Natural killer cell (primary cell): Measurements from ENCODE around the gene NME7. TPM values are rescaled to one million over a fixed set of nuclear protein-coding genes. Genes with fewer than 3 reads are reported as not detected.

Source experiments
- ATAC-seq, 3 donors: fragments of 150-1000 bp in 2 of 3; fragments of 200-7000 bp in 1 of 3; cut with Tn5 transposase; 1 replicate in 1 of 3; 2 replicates in 2 of 3; pipeline ENCODE4 v1.10.0; 2021; ENCODE audit warnings: mild to moderate bottlenecking in 2 of 3, moderate library complexity in 2 of 3
- DNase-seq, 2 donors: peaks; one replicate each; pipeline versions ENCODE4 v3.0.0 to v3.0.0-alpha.2; 2013 to 2021; ENCODE audit warnings: mixed read lengths in 1 of 2
- H3K27ac ChIP-seq: one replicate; pipeline ENCODE4 v1.5.1; 2013; ENCODE audit warnings: mild to moderate bottlenecking, low read length
- H3K27me3 ChIP-seq: one replicate; pipeline ENCODE4 v1.6.1; 2013; ENCODE audit warnings: low read length; ENCODE audit not compliant: control insufficient read depth, insufficient read depth
- H3K36me3 ChIP-seq: one replicate; pipeline ENCODE4 v1.6.1; 2013; ENCODE audit warnings: low read length; ENCODE audit not compliant: control insufficient read depth, insufficient read depth
- H3K4me1 ChIP-seq: one replicate; pipeline ENCODE4 v1.6.1; 2013; ENCODE audit warnings: low read length; ENCODE audit not compliant: control insufficient read depth, insufficient read depth
- H3K4me3 ChIP-seq: one replicate; pipeline ENCODE4 v1.5.1; 2013; ENCODE audit warnings: low read length
- H3K9me3 ChIP-seq: one replicate; pipeline ENCODE4 v1.6.1; 2013; ENCODE audit warnings: low read length; ENCODE audit not compliant: control insufficient read depth, insufficient read depth
- H3K27ac Mint-ChIP-seq, 2 donors: one replicate each; pipeline ENCODE4 v1.8.0; 2022; ENCODE audit warnings: mild to moderate bottlenecking in 2 of 2, mixed read lengths in 2 of 2, moderate library complexity in 1 of 2
- H3K27me3 Mint-ChIP-seq, 2 donors: one replicate each; pipeline ENCODE4 v1.8.0; 2022; ENCODE audit warnings: low read depth in 2 of 2, mixed read lengths in 2 of 2
- H3K36me3 Mint-ChIP-seq: one replicate; pipeline ENCODE4 v1.8.0; 2022; ENCODE audit warnings: mixed read lengths
- H3K4me1 Mint-ChIP-seq, 2 donors: one replicate each; pipeline ENCODE4 v1.8.0; 2022; ENCODE audit warnings: mixed read lengths in 2 of 2
- H3K4me3 Mint-ChIP-seq: one replicate; pipeline ENCODE4 v1.8.0; 2022; ENCODE audit warnings: mild to moderate bottlenecking, moderate library complexity, mixed read lengths
- H3K9me3 Mint-ChIP-seq, 2 donors: one replicate each; pipeline ENCODE4 v1.8.0; 2022; ENCODE audit warnings: mixed read lengths in 2 of 2
- WGBS: methylation state at CpG from one replicate; pipeline ENCODE4 v1.1.7; 2013; ENCODE audit warnings: missing lambda C conversion rate; ENCODE audit not compliant: insufficient coverage; 5-methylcytosine and 5-hydroxymethylcytosine counted together
- intact Hi-C: fragments of 100-400 bp; cut with micrococcal nuclease; formaldehyde crosslinking; loops from one replicate; pipeline ENCODE4 v1.14.2; 2022
- total RNA-seq, 4 donors: library from RNA; stranded (reverse); fragments of 120-200 nt in 1 of 4; gene quantifications; one replicate each; pipeline versions ENCODE4 v1.2.3 to v1.2.4, GENCODE V29; 2013 to 2022
- TF ChIP-seq, protein P1 (sequence below): fragments of 200-600 bp; IDR thresholded peaks from one replicate; pipeline ENCODE4 v1.8.0; 2022; ENCODE audit warnings: antibody characterized with exemption

The NME7 gene
- total RNA-seq, 3 donors from 2014 or later (not counting 1 experiment from before 2014, with no cell fraction given) = 5.2 to 9.9 (median 9.8) TPM

DNA sequence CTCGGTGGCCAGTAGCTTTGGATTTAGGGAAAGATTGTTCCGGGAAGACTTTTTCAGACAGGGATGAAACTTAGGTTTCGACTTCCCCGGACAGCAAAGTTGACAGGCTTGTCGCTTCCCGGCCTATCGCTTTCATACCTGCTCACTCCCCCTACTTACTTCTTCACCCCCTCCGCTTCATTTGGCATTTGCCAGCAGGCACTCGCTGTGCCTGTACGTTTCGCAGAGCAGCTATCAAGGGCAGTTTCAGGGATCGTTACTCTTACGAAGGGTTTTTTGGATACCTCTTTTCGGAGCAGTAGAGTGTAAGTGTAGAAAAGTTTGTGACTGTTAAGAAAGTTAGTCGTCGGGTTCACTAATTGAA is 791 bp upstream of the NME7 start:
- Mint-ChIP-seq H3K27me3 (no peaks in the 10 kb centered on the region), H3K4me1 (peaks cover 12 to 16% of the 10 kb centered on the region in 2 donors), H3K9me3 (no peaks in the 10 kb centered on the region), H3K4me3 (no peak overlapping the region), H3K36me3 (peaks cover 9% of the 10 kb centered on the region), H3K27ac (no peak overlapping the region)
- no peaks in the 10 kb centered on the region for H3K9me3 ChIP-seq
- peaks cover 10% of the 10 kb centered on the region for H3K4me1 ChIP-seq
- H3K36me3 ChIP-seq = peaks cover 28% of the 10 kb centered on the region
- TF ChIP-seq, protein P1, sequence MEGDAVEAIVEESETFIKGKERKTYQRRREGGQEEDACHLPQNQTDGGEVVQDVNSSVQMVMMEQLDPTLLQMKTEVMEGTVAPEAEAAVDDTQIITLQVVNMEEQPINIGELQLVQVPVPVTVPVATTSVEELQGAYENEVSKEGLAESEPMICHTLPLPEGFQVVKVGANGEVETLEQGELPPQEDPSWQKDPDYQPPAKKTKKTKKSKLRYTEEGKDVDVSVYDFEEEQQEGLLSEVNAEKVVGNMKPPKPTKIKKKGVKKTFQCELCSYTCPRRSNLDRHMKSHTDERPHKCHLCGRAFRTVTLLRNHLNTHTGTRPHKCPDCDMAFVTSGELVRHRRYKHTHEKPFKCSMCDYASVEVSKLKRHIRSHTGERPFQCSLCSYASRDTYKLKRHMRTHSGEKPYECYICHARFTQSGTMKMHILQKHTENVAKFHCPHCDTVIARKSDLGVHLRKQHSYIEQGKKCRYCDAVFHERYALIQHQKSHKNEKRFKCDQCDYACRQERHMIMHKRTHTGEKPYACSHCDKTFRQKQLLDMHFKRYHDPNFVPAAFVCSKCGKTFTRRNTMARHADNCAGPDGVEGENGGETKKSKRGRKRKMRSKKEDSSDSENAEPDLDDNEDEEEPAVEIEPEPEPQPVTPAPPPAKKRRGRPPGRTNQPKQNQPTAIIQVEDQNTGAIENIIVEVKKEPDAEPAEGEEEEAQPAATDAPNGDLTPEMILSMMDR = no peak
- peak overlapping the region; percentile 70 for H3K4me3 ChIP-seq
- H3K27ac ChIP-seq = peak overlapping the region; percentile 77
- WGBS = under 1% methylated on average over 16 of the region's 16 CpGs
- DNase-seq (peak; percentile 15 to 59), ATAC-seq (no peak)
- intact Hi-C loops = loop anchor here (1.0 to 10.0 kb wide), 7 partner anchors 56 to 1431 kb away; partner anchors contain the start of genes ATP1B1, DCAF6, MPC2 and SFT2D2
- H3K27me3 ChIP-seq = no peaks in the 10 kb centered on the region

DNA sequence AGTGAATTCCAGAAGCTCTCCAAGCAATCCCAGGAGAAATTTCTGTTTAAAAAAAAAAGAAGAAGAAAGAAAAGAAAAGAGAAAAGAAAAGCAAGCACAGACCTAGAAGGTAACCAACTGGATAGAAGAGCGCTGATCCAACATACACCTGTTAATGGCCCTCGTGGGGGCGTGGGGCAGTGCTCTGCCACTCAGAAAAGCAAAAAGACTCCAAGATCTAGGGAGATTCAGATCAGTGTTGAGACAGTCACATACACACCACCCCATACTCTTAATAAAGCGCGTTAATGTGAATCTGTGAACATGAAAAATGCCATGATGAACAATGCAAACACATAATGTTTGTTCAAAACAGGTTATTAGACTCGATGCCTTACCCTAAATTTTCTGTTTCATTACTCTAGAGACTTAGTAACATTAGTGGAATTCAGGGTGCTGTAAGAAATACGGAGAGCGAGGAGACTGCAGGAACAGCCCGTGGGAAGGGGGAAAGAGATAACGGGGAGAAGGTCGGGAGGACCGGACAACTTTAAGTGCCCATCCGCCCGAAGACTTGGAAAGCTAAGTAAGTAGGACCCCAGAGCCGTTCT is 406 bp downstream of the NME7 start:
- ATAC-seq (no peak), DNase-seq (no peak)
- 14% methylated on average over 15 of the region's 15 CpGs for WGBS
- Mint-ChIP-seq H3K4me3 (no peak overlapping the region), H3K27me3 (no peaks in the 10 kb centered on the region), H3K4me1 (peaks cover 6 to 12% of the 10 kb centered on the region in 2 donors), H3K27ac (no peak overlapping the region), H3K36me3 (peaks cover 9% of the 10 kb centered on the region), H3K9me3 (no peaks in the 10 kb centered on the region)
- peak overlapping the region; percentile 70 for H3K4me3 ChIP-seq
- H3K9me3 ChIP-seq = no peaks in the 10 kb centered on the region
- H3K27ac ChIP-seq = peak overlapping the region; percentile 77
- TF ChIP-seq, protein P1 = no peak
- H3K36me3 ChIP-seq = peaks cover 19% of the 10 kb centered on the region
- no peaks in the 10 kb centered on the region for H3K27me3 ChIP-seq
- H3K4me1 ChIP-seq = peaks cover 10% of the 10 kb centered on the region
- intact Hi-C loops = loop anchor here (1.0 to 10.0 kb wide), 8 partner anchors 55 to 1430 kb away; partner anchors contain the start of genes ATP1B1, DCAF6, MPC2 and SFT2D2

DNA sequence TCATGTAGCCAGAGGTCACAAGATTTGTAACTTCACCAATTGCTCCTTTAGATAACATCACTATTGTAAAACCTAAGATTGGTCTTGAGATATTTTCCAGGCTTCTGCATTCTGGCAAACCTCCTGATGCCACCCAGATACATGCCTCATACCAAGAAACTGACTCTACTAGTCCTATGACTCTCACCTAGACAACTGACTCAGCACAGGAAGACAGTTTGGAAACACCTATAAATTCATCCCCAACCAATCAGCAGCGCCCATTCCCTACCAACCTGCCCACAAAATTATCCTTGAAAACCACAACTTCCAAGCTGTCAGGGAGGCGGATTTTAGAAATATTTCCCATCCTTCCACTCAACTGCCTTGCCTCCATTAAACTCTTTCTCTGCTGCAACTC is 2.6 kb downstream of the NME7 start:
- Histone ChIP-seq H3K9me3 (no peaks in the 10 kb centered on the region), H3K4me3 (no peak overlapping the region), H3K4me1 (peaks cover 10% of the 10 kb centered on the region), H3K27me3 (no peaks in the 10 kb centered on the region), H3K27ac (no peak overlapping the region), H3K36me3 (peaks cover 3% of the 10 kb centered on the region)
- ATAC-seq (no peak), DNase-seq (no peak)
- no peaks in the 10 kb centered on the region for H3K36me3 Mint-ChIP-seq
- no peak overlapping the region for H3K27ac Mint-ChIP-seq
- intact Hi-C loops = loop anchor here (5.0 to 10.0 kb wide), 6 partner anchors 53 to 1428 kb away; partner anchors contain the start of genes ATP1B1, DCAF6, MPC2 and SFT2D2
- no peaks in the 10 kb centered on the region for H3K9me3 Mint-ChIP-seq
- H3K4me1 Mint-ChIP-seq = peaks cover 0 to 5% of the 10 kb centered on the region in 2 donors
- TF ChIP-seq, protein P1 = no peak
- no peak overlapping the region for H3K4me3 Mint-ChIP-seq
- no peaks in the 10 kb centered on the region for H3K27me3 Mint-ChIP-seq
- WGBS = 85% methylated on average over 2 of the region's 2 CpGs
